Measurements from ENCODE around the gene NPAS3.

NPAS3 gene

DNA sequence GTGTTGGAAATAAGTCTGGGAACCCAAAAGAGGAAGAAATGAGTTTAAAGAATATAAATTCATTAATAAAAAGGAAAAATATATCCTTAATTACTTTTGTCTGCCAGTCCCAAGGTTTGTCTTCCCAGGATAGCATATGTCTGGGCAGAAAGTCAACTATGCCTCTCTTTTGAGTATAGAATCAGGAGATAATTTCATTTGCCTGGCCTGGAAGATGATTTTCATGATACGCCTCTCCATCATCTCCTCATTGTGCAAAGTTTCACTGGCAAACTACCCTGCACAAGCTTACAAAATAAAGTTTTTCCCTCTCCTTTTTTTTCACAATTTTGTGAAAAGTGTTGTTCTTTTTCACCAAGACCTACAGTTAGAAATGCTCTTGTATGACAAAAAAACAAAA is 671.4 kb downstream of the NPAS3 start:
- H3K27me3 ChIP-seq (replicated peaks): no peaks in the 10 kb centered on the region
- no peaks in the 10 kb centered on the region for H3K36me3 ChIP-seq (replicated peaks)
- H3K4me3 ChIP-seq (ENCODE audit: low read depth, low read length): no peak overlapping the region
- in situ Hi-C loops (cut with HindIII; ENCODE audit: low pct_ligation_motif_present, low sequenced_read_pairs): no loop called here
- TF ChIP-seq, protein P1, sequence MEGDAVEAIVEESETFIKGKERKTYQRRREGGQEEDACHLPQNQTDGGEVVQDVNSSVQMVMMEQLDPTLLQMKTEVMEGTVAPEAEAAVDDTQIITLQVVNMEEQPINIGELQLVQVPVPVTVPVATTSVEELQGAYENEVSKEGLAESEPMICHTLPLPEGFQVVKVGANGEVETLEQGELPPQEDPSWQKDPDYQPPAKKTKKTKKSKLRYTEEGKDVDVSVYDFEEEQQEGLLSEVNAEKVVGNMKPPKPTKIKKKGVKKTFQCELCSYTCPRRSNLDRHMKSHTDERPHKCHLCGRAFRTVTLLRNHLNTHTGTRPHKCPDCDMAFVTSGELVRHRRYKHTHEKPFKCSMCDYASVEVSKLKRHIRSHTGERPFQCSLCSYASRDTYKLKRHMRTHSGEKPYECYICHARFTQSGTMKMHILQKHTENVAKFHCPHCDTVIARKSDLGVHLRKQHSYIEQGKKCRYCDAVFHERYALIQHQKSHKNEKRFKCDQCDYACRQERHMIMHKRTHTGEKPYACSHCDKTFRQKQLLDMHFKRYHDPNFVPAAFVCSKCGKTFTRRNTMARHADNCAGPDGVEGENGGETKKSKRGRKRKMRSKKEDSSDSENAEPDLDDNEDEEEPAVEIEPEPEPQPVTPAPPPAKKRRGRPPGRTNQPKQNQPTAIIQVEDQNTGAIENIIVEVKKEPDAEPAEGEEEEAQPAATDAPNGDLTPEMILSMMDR (IDR thresholded peaks at IDR 0.05; ENCODE audit: low read depth, low read length, missing control alignments): no peak
- H3K27ac ChIP-seq: no peak overlapping the region
- no peak for DNase-seq

DNA sequence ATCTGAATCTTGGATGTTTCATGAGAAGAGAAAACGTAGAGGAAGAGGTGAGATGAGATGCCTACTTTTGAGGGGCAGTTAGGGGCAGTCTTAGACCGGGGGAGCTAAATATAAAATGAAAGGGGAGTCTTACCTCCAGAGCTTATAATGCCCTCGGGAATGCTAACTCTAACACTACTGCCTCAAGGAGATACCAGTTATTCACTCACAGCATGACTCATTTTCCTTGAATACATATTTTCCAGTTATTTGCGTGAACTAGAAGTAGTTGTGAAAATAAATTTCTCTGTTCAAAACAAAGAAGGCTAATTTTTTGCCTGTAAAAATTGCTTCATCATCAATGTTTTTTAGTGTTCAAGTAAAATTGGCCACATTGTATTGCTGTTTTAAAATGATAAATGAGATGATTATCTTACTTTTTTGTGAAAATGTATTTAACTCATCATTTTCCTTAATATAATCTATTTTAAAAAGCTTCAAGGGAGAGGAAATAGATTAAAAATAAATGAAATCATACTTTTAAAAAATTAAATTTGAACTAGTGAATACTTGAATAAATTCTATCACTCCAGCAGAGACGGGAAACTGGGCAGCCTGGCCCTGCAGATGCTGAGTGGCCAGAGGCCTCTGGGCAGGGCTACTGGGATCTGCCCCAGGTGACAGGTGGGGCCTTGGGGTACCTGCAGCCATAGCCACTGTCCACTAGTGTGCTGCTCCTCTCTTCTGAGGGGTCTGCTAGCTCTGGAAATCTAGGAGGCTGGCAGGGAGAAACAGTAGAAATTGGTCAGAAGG is 672.9 kb downstream of the NPAS3 start:
- Histone ChIP-seq H3K36me3 (replicated peaks) (no peaks in the 10 kb centered on the region), H3K27me3 (replicated peaks) (no peaks in the 10 kb centered on the region), H3K27ac (no peak overlapping the region), H3K4me3 (ENCODE audit: low read depth, low read length) (no peak overlapping the region)
- TF ChIP-seq, protein P1 (IDR thresholded peaks at IDR 0.05; ENCODE audit: low read depth, low read length, missing control alignments): no peak
- in situ Hi-C loops (cut with HindIII; ENCODE audit: low pct_ligation_motif_present, low sequenced_read_pairs): no loop called here
- DNase-seq: peak; percentile 28

DNA sequence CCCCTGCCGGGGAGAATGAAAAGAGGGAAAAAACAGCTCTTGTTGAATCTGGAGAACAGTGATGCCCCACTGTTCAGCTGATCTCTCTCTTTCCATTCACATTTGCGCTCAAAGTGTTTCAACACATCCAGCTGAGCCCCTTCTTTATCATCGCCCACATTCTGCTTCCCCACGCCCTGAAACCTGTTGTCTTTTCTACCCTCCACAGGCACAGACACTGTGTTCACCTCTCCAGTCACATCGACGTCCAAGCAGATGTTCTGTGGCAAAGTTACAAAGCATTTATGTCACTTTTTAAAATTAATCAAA is 673.5 kb downstream of the NPAS3 start:
- DNase-seq: no peak
- in situ Hi-C loops (cut with HindIII; ENCODE audit: low pct_ligation_motif_present, low sequenced_read_pairs): no loop called here
- H3K36me3 ChIP-seq (replicated peaks): no peaks in the 10 kb centered on the region
- no peaks in the 10 kb centered on the region for H3K27me3 ChIP-seq (replicated peaks)
- H3K4me3 ChIP-seq (ENCODE audit: low read depth, low read length): no peak overlapping the region
- H3K27ac ChIP-seq: no peak overlapping the region
- TF ChIP-seq, protein P1 (IDR thresholded peaks at IDR 0.05; ENCODE audit: low read depth, low read length, missing control alignments): no peak

DNA sequence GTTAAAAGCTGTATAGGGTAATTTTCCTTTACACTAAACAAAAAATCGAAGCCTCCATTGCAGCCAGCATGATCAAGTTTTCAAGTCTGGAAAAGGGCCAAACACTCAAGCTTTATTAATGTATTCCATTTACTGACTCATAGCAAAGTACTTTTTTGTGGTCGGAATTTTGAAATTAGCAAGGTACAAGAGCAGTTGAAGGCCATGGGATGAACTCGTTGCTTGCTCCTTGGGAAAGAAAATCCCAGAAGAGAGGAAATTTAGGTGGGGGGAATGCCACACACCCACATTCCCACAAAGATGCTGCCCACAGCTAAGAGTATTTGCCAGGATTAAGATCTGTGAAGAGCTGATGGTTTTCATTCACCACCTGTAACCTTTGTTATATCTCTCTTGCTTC is 678.5 kb downstream of the NPAS3 start:
- peak; percentile 25 for DNase-seq
- Histone ChIP-seq H3K27ac (no peak overlapping the region), H3K27me3 (replicated peaks) (no peaks in the 10 kb centered on the region), H3K36me3 (replicated peaks) (no peaks in the 10 kb centered on the region), H3K4me3 (ENCODE audit: low read depth, low read length) (no peak overlapping the region)
- TF ChIP-seq, protein P1 (IDR thresholded peaks at IDR 0.05; ENCODE audit: low read depth, low read length, missing control alignments): no peak
- in situ Hi-C loops (cut with HindIII; ENCODE audit: low pct_ligation_motif_present, low sequenced_read_pairs): no loop called here

DNA sequence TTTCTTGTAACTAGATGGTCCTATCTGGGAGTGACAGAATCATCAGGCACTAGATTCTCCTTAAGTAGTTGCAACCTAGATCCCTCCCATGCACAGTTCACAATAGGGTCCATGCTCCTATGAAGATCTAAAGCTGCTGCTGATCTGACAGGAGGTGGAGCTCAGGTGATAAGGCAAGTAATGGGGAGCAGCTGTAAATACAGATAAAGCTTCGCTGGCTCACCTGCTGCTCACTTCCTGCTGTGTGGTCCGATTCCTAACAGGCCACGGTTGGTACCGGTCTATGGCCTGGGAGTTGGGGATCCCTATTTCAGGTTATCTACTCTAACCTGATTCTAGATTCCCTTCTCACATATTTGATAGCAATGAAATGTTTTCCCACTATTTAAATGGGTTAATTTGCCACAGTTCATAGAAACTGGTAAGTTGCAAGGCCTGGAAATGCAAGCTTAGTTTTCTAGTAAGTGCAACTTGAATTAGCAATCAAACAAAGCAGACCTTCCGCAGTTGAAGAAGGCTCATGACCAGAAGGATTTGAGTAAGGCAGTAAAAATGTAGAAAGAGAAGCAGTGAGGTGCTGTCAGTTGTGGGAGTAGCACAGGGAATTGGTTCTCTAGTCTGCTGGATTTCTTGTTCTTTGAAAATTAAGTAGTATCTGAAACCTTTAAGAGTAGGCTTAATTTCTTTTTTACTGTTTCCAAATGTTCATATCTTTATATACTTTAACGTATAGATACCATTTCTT is 679.9 kb downstream of the NPAS3 start:
- TF ChIP-seq, protein P1 (IDR thresholded peaks at IDR 0.05; ENCODE audit: low read depth, low read length, missing control alignments): no peak
- no peak for DNase-seq
- H3K4me3 ChIP-seq (ENCODE audit: low read depth, low read length): no peak overlapping the region
- no peaks in the 10 kb centered on the region for H3K27me3 ChIP-seq (replicated peaks)
- H3K27ac ChIP-seq: no peak overlapping the region
- in situ Hi-C loops (cut with HindIII; ENCODE audit: low pct_ligation_motif_present, low sequenced_read_pairs): no loop called here
- no peaks in the 10 kb centered on the region for H3K36me3 ChIP-seq (replicated peaks)
